Mesothelial cell of epicardium (in vitro differentiated cells): ENCODE results near the gene AJAP1. TPM values are rescaled to one million over a fixed set of nuclear protein-coding genes. Genes with fewer than 3 reads are reported as not detected.

Experiments
- DNase-seq, 2 experiments: peaks; one replicate each; pipeline ENCODE4 v3.0.0; 2021; ENCODE audit warnings: low spot score in 2 of 2; ENCODE audit not compliant: unreplicated experiment in 2 of 2
- H3K27ac Mint-ChIP-seq: 2 replicates; pipeline ENCODE4 v1.8.0; 2021; ENCODE audit warnings: mixed read lengths
- H3K27me3 Mint-ChIP-seq: 2 replicates; pipeline ENCODE4 v1.8.0; 2021; ENCODE audit warnings: low read depth, mixed read lengths
- H3K36me3 Mint-ChIP-seq: 2 replicates; pipeline ENCODE4 v1.8.0; 2021; ENCODE audit warnings: mixed read lengths
- H3K4me1 Mint-ChIP-seq: 2 replicates; pipeline ENCODE4 v1.8.0; 2021; ENCODE audit warnings: mixed read lengths
- H3K4me3 Mint-ChIP-seq: 2 replicates; pipeline ENCODE4 v1.8.0; 2021; ENCODE audit warnings: mild to moderate bottlenecking, moderate library complexity, mixed read lengths
- H3K9me3 Mint-ChIP-seq: 2 replicates; pipeline ENCODE4 v1.8.0; 2021; ENCODE audit warnings: mixed read lengths
- CTCF ChIP-seq: fragments of 200-600 bp; sonication (generic); IDR thresholded peaks from one replicate; pipeline ENCODE4 v1.5.0; 2021; ENCODE audit warnings: antibody characterized with exemption; ENCODE audit not compliant: unreplicated experiment
- total RNA-seq: library from RNA; stranded (reverse); gene quantifications from 3 replicates; pipeline ENCODE4 v1.2.1, GENCODE V29; 2021

Gene AJAP1
- total RNA-seq, 1 donor from 2014 or later: 2.4 TPM

GRCh38 chr1:4626560-4627319 is 27.7 kb upstream of the AJAP1 start:
- DNase-seq: no peak
- Mint-ChIP-seq H3K4me1 (no peaks in the 10 kb centered on the region), H3K9me3 (no peaks in the 10 kb centered on the region), H3K36me3 (no peaks in the 10 kb centered on the region), H3K27ac (no peak overlapping the region), H3K27me3 (peaks cover 27% of the 10 kb centered on the region), H3K4me3 (no peak overlapping the region)
- no peak for TF ChIP-seq CTCF

DNA sequence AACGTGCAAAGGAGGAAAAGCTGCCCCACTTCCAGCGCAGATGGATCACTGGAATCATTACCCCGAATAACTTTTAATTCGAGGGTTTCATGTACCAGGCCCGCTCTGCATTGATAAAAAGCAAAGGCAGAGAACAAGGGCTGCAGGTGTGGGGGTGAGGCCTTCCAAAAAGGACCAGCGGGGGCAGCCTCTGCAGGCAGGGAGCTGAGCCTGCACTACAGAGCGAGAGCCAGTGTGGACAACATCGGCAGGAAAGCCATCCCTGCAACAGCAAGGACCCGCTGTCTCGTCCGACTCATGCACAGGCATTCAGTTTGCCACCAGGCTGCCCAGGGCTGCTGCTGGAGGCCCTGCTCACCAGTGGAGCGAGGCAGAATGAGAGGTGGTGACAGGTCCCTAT is 27.1 kb upstream of the AJAP1 start:
- DNase-seq: no peak
- Mint-ChIP-seq H3K4me3 (no peak overlapping the region), H3K27ac (no peak overlapping the region), H3K36me3 (no peaks in the 10 kb centered on the region), H3K9me3 (no peaks in the 10 kb centered on the region), H3K4me1 (no peaks in the 10 kb centered on the region), H3K27me3 (peaks cover 30% of the 10 kb centered on the region)
- TF ChIP-seq CTCF: no peak

DNA sequence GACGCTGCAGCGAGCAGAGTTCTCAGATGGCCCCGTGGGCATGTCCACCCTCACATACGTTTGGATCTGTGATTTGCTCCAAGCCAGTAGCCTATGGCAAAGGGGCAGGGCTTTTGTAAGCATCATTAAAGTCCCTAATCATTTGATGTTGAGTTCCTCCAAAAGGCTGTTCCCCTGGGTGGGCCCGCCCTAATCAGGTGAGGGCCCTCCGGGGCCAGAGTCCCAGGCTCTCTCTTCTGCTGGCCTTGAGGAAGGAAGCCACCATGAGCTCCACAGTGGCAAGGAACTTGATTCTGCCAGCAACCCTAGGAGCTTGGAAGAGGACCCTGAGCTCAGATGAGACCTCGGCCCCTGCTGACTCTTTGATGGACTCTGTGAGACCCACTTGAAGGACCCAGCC is 25.4 kb upstream of the AJAP1 start:
- no peak for TF ChIP-seq CTCF
- no peaks in the 10 kb centered on the region for H3K9me3 Mint-ChIP-seq
- no peak for DNase-seq
- H3K27me3 Mint-ChIP-seq: peaks cover 21% of the 10 kb centered on the region
- H3K4me1 Mint-ChIP-seq: no peaks in the 10 kb centered on the region
- H3K36me3 Mint-ChIP-seq: no peaks in the 10 kb centered on the region
- no peak overlapping the region for H3K27ac Mint-ChIP-seq
- H3K4me3 Mint-ChIP-seq: no peak overlapping the region

DNA sequence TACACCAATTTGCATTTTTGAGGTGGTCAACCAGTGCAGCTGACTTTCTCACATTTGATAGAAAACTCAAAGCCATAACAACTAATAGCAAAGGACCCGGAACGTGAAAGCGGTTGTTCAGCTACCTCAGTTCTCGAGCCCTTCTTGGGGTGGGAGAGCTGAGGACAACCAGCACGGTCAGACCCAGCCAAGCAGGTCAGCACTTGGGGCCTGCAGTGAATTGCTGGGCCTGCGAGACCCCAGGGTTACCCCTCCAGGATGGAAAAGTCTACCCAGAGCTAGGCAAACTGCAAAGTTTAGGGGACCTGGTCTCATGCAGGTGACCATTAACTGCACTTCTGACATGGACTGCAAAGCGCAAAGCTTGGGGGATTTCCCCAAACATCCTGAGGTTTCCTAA is 23.8 kb upstream of the AJAP1 start:
- Mint-ChIP-seq H3K9me3 (no peaks in the 10 kb centered on the region), H3K36me3 (no peaks in the 10 kb centered on the region), H3K27ac (no peak overlapping the region), H3K27me3 (peaks cover 21% of the 10 kb centered on the region), H3K4me1 (no peaks in the 10 kb centered on the region), H3K4me3 (no peak overlapping the region)
- DNase-seq: no peak
- TF ChIP-seq CTCF: no peak

DNA sequence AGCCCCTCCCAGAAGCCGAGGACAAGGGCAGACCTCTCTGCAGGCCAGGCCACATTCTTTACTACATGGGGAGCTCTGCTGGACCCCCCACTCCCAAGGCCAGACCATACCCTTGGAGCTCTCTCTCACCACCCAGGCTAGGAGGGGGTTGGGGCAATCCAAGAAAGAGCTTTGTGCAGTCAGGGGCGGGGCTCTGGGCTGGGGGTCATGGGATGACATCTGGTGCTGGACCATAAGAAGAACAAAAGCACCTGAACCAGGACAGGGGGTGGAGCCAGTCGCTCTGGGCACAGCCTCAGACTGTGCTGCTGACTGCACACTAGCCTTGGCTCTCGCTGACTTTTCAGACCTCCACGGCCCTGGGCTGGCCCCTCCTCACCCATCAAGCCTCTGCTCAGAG is 23.1 kb upstream of the AJAP1 start:
- Mint-ChIP-seq H3K4me3 (no peak overlapping the region), H3K4me1 (no peaks in the 10 kb centered on the region), H3K9me3 (no peaks in the 10 kb centered on the region), H3K27me3 (peaks cover 24% of the 10 kb centered on the region), H3K36me3 (no peaks in the 10 kb centered on the region), H3K27ac (no peak overlapping the region)
- no peak for TF ChIP-seq CTCF
- DNase-seq: no peak
